Hepatic stellate cell (primary cell): ENCODE data around the gene SMPX.
"Not testable (repeated sequence)": the region's sequence is repeated elsewhere in the genome, so short reads cannot be mapped to it uniquely, and the experiment has no call there.

Source experiments
- DNase-seq: peaks from one replicate; pipeline ENCODE4 v3.0.0; 2011; ENCODE audit warnings: low spot score

SMPX gene

GRCh38 chrX:21757960-21758359 is at the start of gene SMPX:
Gene SMPX (minus strand): TSS chrX:21758116. CDS start chrX:21754290, 3,826 bp downstream.
- no peak for DNase-seq

- no peak for DNase-seq
Measured at GRCh38 chrX:21806691-21807090, 48.8 kb upstream of the SMPX start.

- DNase-seq, result no peak
Measured at GRCh38 chrX:21802839-21803238, 44.9 kb upstream of the SMPX start.

- DNase-seq, result no peak
Measured at GRCh38 chrX:21802054-21802670, 44.2 kb upstream of the SMPX start.

GRCh38 chrX:21800344-21800770 is 42.4 kb upstream of the SMPX start:
- DNase-seq, result no peak

GRCh38 chrX:21799767-21800166 is 41.9 kb upstream of the SMPX start:
- no peak for DNase-seq

GRCh38 chrX:21798677-21799219 is 40.8 kb upstream of the SMPX start:
- DNase-seq, result no peak

- no peak for DNase-seq
Measured at GRCh38 chrX:21781976-21782375, 24.1 kb upstream of the SMPX start.

- DNase-seq, result no peak
Measured at GRCh38 chrX:21781525-21781924, 23.6 kb upstream of the SMPX start.

- no peak for DNase-seq
Measured at GRCh38 chrX:21779095-21779494, 21.2 kb upstream of the SMPX start.

- no peak for DNase-seq
Measured at GRCh38 chrX:21778236-21778635, 20.3 kb upstream of the SMPX start.

GRCh38 chrX:21775128-21775527 is 17.2 kb upstream of the SMPX start:
- DNase-seq, result not testable (repeated sequence)

GRCh38 chrX:21773036-21773435 is 15.1 kb upstream of the SMPX start:
- not testable (repeated sequence) for DNase-seq

GRCh38 chrX:21770631-21771321 is 12.9 kb upstream of the SMPX start:
- no peak for DNase-seq

- DNase-seq, result no peak
Measured at GRCh38 chrX:21766101-21766500, 8.2 kb upstream of the SMPX start.

GRCh38 chrX:21764008-21764407 is 6.1 kb upstream of the SMPX start:
- DNase-seq, result no peak

GRCh38 chrX:21758488-21758887 is 572 bp upstream of the SMPX start:
- no peak for DNase-seq

- no peak for DNase-seq
Measured at GRCh38 chrX:21756785-21757529, 959 bp downstream of the SMPX start.

GRCh38 chrX:21749924-21750323 is 8.0 kb downstream of the SMPX start:
- DNase-seq, result no peak

- DNase-seq, result no peak
Measured at GRCh38 chrX:21748235-21748634, 9.7 kb downstream of the SMPX start.

- no peak for DNase-seq
Measured at GRCh38 chrX:21747558-21747957, 10.4 kb downstream of the SMPX start.

GRCh38 chrX:21745756-21746155 is 12.2 kb downstream of the SMPX start:
- no peak for DNase-seq

GRCh38 chrX:21744721-21745120 is 13.2 kb downstream of the SMPX start:
- no peak for DNase-seq
